Measurements from ENCODE around the gene HLA-DMA. TPM values are rescaled to one million over a fixed set of nuclear protein-coding genes. Genes with fewer than 3 reads are reported as not detected.

HLA-DMA gene
- total and polyA plus RNA-seq, 9 of the 15 experiments (the other 6 are each of a cell fraction or from before 2014, with no cell fraction given), result 0.13 to 0.83 (median 0.51) TPM

GRCh38 chr6:32971581-32972352 is 18.9 kb upstream of the HLA-DMA start (continued):
- TF ChIP-seq ZNF263 (CRISPR knock-in tag; IDR thresholded peaks at IDR 0.05; ENCODE audit: borderline replicate concordance) (no peak), BCL6 (CRISPR knock-in tag; IDR thresholded peaks at IDR 0.05) (no peak; the same call in 1 of the 2 replicates), ARID3B (CRISPR knock-in tag; IDR thresholded peaks at IDR 0.05; ENCODE audit: borderline replicate concordance) (peak; percentile 54; the same call in 1 of the 2 replicates), L3MBTL2 (IDR thresholded peaks at IDR 0.05) (peak; percentile 98), KAT8 (IDR thresholded peaks at IDR 0.05; ENCODE audit: low read depth) (no peak; the same call in 1 of the 2 replicates), MTA2 (IDR thresholded peaks at IDR 0.05; ENCODE audit: low read depth) (no peak), HEY1 (CRISPR knock-in tag; IDR thresholded peaks at IDR 0.05; ENCODE audit: borderline replicate concordance) (peak; percentile 65; the same call in 1 of the 2 replicates), ZNF174 (CRISPR knock-in tag; IDR thresholded peaks at IDR 0.05) (no peak), HOXB6 (CRISPR knock-in tag; IDR thresholded peaks at IDR 0.05; ENCODE audit: borderline replicate concordance) (no peak; the same call in 1 of the 2 replicates), FOXK2 (conservative IDR thresholded peaks at IDR 0.05 in 1 of 2, IDR thresholded peaks at IDR 0.05 in 1 of 2; ENCODE audit: low read depth in 2 of 2) (peak in 1 of 2 experiments; percentile 72; a peak in 1 of 4 replicates), SMC3 (conservative IDR thresholded peaks at IDR 0.05; ENCODE audit: insufficient read depth, low read depth, low read length) (0 out of 2 replicates have a peak, but pooled peaks have one; percentile 4), USF1 (CRISPR knock-in tag; IDR thresholded peaks at IDR 0.05) (no peak; the same call in 1 of the 2 replicates), RFX5 (IDR thresholded peaks at IDR 0.05; ENCODE audit: low read depth, low read length) (peak; percentile 95), SRSF1 (IDR thresholded peaks at IDR 0.05; ENCODE audit: low read depth, low read length) (peak; percentile 75; the same call in 1 of the 2 replicates)
- TF ChIP-seq, protein P1, sequence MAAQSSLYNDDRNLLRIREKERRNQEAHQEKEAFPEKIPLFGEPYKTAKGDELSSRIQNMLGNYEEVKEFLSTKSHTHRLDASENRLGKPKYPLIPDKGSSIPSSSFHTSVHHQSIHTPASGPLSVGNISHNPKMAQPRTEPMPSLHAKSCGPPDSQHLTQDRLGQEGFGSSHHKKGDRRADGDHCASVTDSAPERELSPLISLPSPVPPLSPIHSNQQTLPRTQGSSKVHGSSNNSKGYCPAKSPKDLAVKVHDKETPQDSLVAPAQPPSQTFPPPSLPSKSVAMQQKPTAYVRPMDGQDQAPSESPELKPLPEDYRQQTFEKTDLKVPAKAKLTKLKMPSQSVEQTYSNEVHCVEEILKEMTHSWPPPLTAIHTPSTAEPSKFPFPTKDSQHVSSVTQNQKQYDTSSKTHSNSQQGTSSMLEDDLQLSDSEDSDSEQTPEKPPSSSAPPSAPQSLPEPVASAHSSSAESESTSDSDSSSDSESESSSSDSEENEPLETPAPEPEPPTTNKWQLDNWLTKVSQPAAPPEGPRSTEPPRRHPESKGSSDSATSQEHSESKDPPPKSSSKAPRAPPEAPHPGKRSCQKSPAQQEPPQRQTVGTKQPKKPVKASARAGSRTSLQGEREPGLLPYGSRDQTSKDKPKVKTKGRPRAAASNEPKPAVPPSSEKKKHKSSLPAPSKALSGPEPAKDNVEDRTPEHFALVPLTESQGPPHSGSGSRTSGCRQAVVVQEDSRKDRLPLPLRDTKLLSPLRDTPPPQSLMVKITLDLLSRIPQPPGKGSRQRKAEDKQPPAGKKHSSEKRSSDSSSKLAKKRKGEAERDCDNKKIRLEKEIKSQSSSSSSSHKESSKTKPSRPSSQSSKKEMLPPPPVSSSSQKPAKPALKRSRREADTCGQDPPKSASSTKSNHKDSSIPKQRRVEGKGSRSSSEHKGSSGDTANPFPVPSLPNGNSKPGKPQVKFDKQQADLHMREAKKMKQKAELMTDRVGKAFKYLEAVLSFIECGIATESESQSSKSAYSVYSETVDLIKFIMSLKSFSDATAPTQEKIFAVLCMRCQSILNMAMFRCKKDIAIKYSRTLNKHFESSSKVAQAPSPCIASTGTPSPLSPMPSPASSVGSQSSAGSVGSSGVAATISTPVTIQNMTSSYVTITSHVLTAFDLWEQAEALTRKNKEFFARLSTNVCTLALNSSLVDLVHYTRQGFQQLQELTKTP (IDR thresholded peaks at IDR 0.05; ENCODE audit: low read depth in 1 of 2, partially characterized antibody in 2 of 2), result peak in 1 of 2 experiments; percentile 82
- TF ChIP-seq, protein P2, sequence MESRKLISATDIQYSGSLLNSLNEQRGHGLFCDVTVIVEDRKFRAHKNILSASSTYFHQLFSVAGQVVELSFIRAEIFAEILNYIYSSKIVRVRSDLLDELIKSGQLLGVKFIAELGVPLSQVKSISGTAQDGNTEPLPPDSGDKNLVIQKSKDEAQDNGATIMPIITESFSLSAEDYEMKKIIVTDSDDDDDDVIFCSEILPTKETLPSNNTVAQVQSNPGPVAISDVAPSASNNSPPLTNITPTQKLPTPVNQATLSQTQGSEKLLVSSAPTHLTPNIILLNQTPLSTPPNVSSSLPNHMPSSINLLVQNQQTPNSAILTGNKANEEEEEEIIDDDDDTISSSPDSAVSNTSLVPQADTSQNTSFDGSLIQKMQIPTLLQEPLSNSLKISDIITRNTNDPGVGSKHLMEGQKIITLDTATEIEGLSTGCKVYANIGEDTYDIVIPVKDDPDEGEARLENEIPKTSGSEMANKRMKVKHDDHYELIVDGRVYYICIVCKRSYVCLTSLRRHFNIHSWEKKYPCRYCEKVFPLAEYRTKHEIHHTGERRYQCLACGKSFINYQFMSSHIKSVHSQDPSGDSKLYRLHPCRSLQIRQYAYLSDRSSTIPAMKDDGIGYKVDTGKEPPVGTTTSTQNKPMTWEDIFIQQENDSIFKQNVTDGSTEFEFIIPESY (CRISPR knock-in tag; IDR thresholded peaks at IDR 0.05), result peak; percentile 47; the same call in 1 of the 2 replicates
- TF ChIP-seq, protein P3, sequence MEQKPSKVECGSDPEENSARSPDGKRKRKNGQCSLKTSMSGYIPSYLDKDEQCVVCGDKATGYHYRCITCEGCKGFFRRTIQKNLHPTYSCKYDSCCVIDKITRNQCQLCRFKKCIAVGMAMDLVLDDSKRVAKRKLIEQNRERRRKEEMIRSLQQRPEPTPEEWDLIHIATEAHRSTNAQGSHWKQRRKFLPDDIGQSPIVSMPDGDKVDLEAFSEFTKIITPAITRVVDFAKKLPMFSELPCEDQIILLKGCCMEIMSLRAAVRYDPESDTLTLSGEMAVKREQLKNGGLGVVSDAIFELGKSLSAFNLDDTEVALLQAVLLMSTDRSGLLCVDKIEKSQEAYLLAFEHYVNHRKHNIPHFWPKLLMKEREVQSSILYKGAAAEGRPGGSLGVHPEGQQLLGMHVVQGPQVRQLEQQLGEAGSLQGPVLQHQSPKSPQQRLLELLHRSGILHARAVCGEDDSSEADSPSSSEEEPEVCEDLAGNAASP (IDR thresholded peaks at IDR 0.05), result no peak

Data from K562 (cell line).